PC-9 (cell line): ENCODE measurements around the gene ARV1.

Source experiments
- CTCF ChIP-seq: fragments of 200-600 bp; sonication (generic); conservative IDR thresholded peaks from 2 replicates; pipeline ENCODE4 v1.6.1; 2017; ENCODE audit warnings: mixed run types, antibody characterized with exemption, mild to moderate bottlenecking, moderate library complexity
- EZH2 ChIP-seq: fragments of 200-600 bp; sonication (generic); IDR thresholded peaks from 2 replicates; pipeline ENCODE4 v1.8.0; 2017; ENCODE audit warnings: antibody characterized with exemption, low read depth

GRCh38 chr1:230966358-230966873 is 12.5 kb upstream of the ARV1 start:
- TF ChIP-seq CTCF = no peak
- no peak for TF ChIP-seq EZH2
